A549 (cell line): ENCODE measurements around the gene CLCNKB. TPM values are rescaled to one million over a fixed set of nuclear protein-coding genes. Genes with fewer than 3 reads are reported as not detected.

Experiments used
- ATAC-seq, 2 experiments: fragments of 200-7000 bp in 1 of 2; fragments of >200 bp in 1 of 2; cut with Nextera tagmentation in 1 of 2; cut with Tn5 transposase in 1 of 2; 3 replicates each; pipeline versions ENCODE4 v1.8.0 to v1.9.1; 2018 to 2020; ENCODE audit warnings: mild to moderate bottlenecking in 1 of 2, moderate library complexity in 1 of 2
- CTCF ChIA-PET: fragments of 300-600 bp; sonication (Branson Sonifier 250); formaldehyde crosslinking; extraction: SDS; loops from one replicate; lab custom pipeline; 2021; ENCODE audit warnings: antibody characterized with exemption, inconsistent platforms; lab: Yijun Ruan, JAX
- POLR2A ChIA-PET: fragments of 350-600 bp; formaldehyde crosslinking; extraction: SDS; loops from one replicate; lab custom pipeline; 2021; ENCODE audit warnings: antibody characterized with exemption, inconsistent platforms; lab: Yijun Ruan, JAX
- DNase-seq, 2 experiments: peaks; one replicate each; pipeline versions ENCODE4 v3.0.0 to v3.0.0-alpha.2; 2011 to 2016; ENCODE audit warnings: low read depth in 1 of 2, low spot score in 1 of 2
- FAIRE-seq: peaks from 2 replicates; lab custom pipeline; 2011; peaks lifted over from hg19 to GRCh38; lab: Jason Lieb, UNC
- H3K27ac ChIP-seq, 2 experiments: fragments of >200 bp; sonication (Bioruptor Twin); formaldehyde crosslinking; 3 replicates each; pipeline ENCODE4 v1.5.1; 2016 to 2017
- H3K4me1 ChIP-seq: fragments of >200 bp; sonication (Bioruptor Twin); formaldehyde crosslinking; 3 replicates; pipeline ENCODE4 v1.6.1; 2016
- H3K4me2 ChIP-seq: fragments of >200 bp; sonication (Bioruptor Twin); formaldehyde crosslinking; 3 replicates; pipeline ENCODE4 v1.6.1; 2016
- H3K4me3 ChIP-seq: fragments of >200 bp; sonication (Bioruptor Twin); formaldehyde crosslinking; 3 replicates; pipeline ENCODE4 v1.5.1; 2016
- H3K9me3 ChIP-seq: fragments of >200 bp; sonication (Bioruptor Twin); formaldehyde crosslinking; 3 replicates; pipeline ENCODE4 v1.6.1; 2016
- CBX2 ChIP-seq: fragments of 200-600 bp; sonication (generic); IDR thresholded peaks from 2 replicates; pipeline ENCODE4 v1.6.1; 2016; ENCODE audit warnings: low read depth, mild to moderate bottlenecking, borderline replicate concordance
- CBX8 ChIP-seq: fragments of 200-600 bp; sonication (generic); IDR thresholded peaks from 2 replicates; pipeline ENCODE4 v1.6.1; 2016
- CEBPB ChIP-seq, 2 experiments: fragments of >200 bp in 1 of 2; sonication (Bioruptor Twin) in 1 of 2; formaldehyde crosslinking in 1 of 2; IDR thresholded peaks; 2 replicates each; pipeline ENCODE4 v1.6.1; 2012 to 2016
- EP300 ChIP-seq, 2 experiments: fragments of >200 bp; sonication (Bioruptor Twin); formaldehyde crosslinking; IDR thresholded peaks; 2 replicates in 1 of 2; 3 replicates in 1 of 2; pipeline ENCODE4 v1.6.1; 2016 to 2017
- FOSL2 ChIP-seq, 2 experiments: fragments of 450-650 bp in 1 of 2; fragments of >200 bp in 1 of 2; sonication (Bioruptor Twin) in 1 of 2; formaldehyde crosslinking; IDR thresholded peaks; 2 replicates each; pipeline versions ENCODE4 v1.5.0 to v1.6.1; 2016 to 2020; ENCODE audit warnings: mild to moderate bottlenecking in 1 of 2, moderate library complexity in 1 of 2
- HOXB5 ChIP-seq: fragments of 250-450 bp; sonication (Bioruptor Pico); IDR thresholded peaks from 2 replicates; pipeline ENCODE4 v1.5.0; 2020; ENCODE audit warnings: mild to moderate bottlenecking, moderate library complexity
- JUN ChIP-seq, 2 experiments: fragments of >200 bp; sonication (Bioruptor Twin); formaldehyde crosslinking; IDR thresholded peaks; 2 replicates in 1 of 2; 3 replicates in 1 of 2; pipeline ENCODE4 v1.6.1; 2016 to 2017
- JUNB ChIP-seq: fragments of >200 bp; sonication (Bioruptor Twin); formaldehyde crosslinking; IDR thresholded peaks from 2 replicates; pipeline ENCODE4 v1.6.1; 2016
- KDM1A ChIP-seq: fragments of 200-600 bp; sonication (generic); IDR thresholded peaks from 2 replicates; pipeline ENCODE4 v1.6.1; 2016; ENCODE audit warnings: low read depth, mild to moderate bottlenecking
- KDM5A ChIP-seq: fragments of 200-600 bp; sonication (generic); IDR thresholded peaks from 2 replicates; pipeline ENCODE4 v1.6.1; 2016; ENCODE audit warnings: antibody characterized with exemption, mild to moderate bottlenecking
- MAZ ChIP-seq: fragments of 150-350 bp; IDR thresholded peaks from 2 replicates; pipeline ENCODE4 v1.6.1; 2014; ENCODE audit warnings: antibody characterized with exemption, low read depth, low read length, borderline replicate concordance
- PHF8 ChIP-seq: fragments of 200-600 bp; sonication (generic); IDR thresholded peaks from 2 replicates; pipeline ENCODE4 v1.6.1; 2016; ENCODE audit warnings: low read depth, mild to moderate bottlenecking, antibody characterized with exemption, moderate library complexity, borderline replicate concordance
- POLR2AphosphoS2 ChIP-seq: conservative IDR thresholded peaks from 2 replicates; pipeline ENCODE4 v1.6.1; 2012; ENCODE audit warnings: low read length, improper control_type of control experiment, inconsistent platforms
- RAD21 ChIP-seq, 2 experiments: fragments of >200 bp in 1 of 2; sonication (Bioruptor Twin) in 1 of 2; formaldehyde crosslinking in 1 of 2; IDR thresholded peaks in 1 of 2; conservative IDR thresholded peaks in 1 of 2; 2 replicates in 1 of 2; 3 replicates in 1 of 2; pipeline ENCODE4 v1.6.1; 2012 to 2018; ENCODE audit warnings: inconsistent platforms in 1 of 2
- SMC3 ChIP-seq: fragments of >200 bp; sonication (Bioruptor Twin); formaldehyde crosslinking; IDR thresholded peaks from 3 replicates; pipeline ENCODE4 v1.6.1; 2018; ENCODE audit warnings: inconsistent platforms
- TFCP2L1 ChIP-seq: fragments of 250-450 bp; sonication (Bioruptor Pico); IDR thresholded peaks from 2 replicates; pipeline ENCODE4 v1.5.0; 2021; ENCODE audit warnings: mild to moderate bottlenecking
- ZC3H11A ChIP-seq: fragments of 450-650 bp; IDR thresholded peaks from 2 replicates; pipeline ENCODE4 v1.6.1; 2014; ENCODE audit warnings: antibody characterized with exemption, mild to moderate bottlenecking
- ZNF302 ChIP-seq: fragments of 250-450 bp; sonication (Bioruptor Pico); IDR thresholded peaks from 2 replicates; pipeline ENCODE4 v1.9.0; 2021; ENCODE audit warnings: inconsistent platforms, mild to moderate bottlenecking, moderate library complexity
- WGBS: methylation state at CpG from one replicate; pipeline ENCODE4 v1.1.6; 2017; ENCODE audit errors: missing lambda C conversion rate; 5-methylcytosine and 5-hydroxymethylcytosine counted together
- polyA plus RNA-seq, 4 experiments: library from polyadenylated mRNA; depleted of rRNA in 3 of 4; stranded (reverse); fragments of >200 nt; fragmentation: RNase III in 1 of 4; extraction: RNeasy Plus Mini Kit Qiagen cat#74134 plus additional on column Dnase treatment in 1 of 4; gene quantifications; 2 replicates in 3 of 4; 3 replicates in 1 of 4; pipeline ENCODE4 v1.2.3, GENCODE V29; 2011 to 2017
- TF ChIP-seq, protein P1 (sequence below): IDR thresholded peaks from 2 replicates; pipeline ENCODE4 v1.6.1; 2012
- TF ChIP-seq, protein P2 (sequence below): fragments of >200 bp; sonication (Bioruptor Twin); formaldehyde crosslinking; IDR thresholded peaks from 3 replicates; pipeline ENCODE4 v1.6.1; 2016
- TF ChIP-seq, protein P3 (sequence below): fragments of >200 bp; sonication (Bioruptor Twin); formaldehyde crosslinking; IDR thresholded peaks from 2 replicates; pipeline ENCODE4 v1.6.1; 2016
- TF ChIP-seq, protein P4 (sequence below): IDR thresholded peaks from 2 replicates; pipeline ENCODE4 v1.6.1; 2012; ENCODE audit warnings: low read depth, borderline replicate concordance
- TF ChIP-seq, protein P5 (sequence below): fragments of >200 bp; sonication (Bioruptor Twin); formaldehyde crosslinking; IDR thresholded peaks from 3 replicates; pipeline ENCODE4 v1.5.1; 2016
- TF ChIP-seq, protein P6 (sequence below): fragments of 150-350 bp; IDR thresholded peaks from 2 replicates; pipeline ENCODE4 v1.6.1; 2014; ENCODE audit warnings: low read depth, mild to moderate bottlenecking, low read length

CLCNKB gene
- polyA plus RNA-seq, 2 of the 4 experiments (the other 2 are of a cell fraction), result 0.08 to 0.14 TPM

DNA sequence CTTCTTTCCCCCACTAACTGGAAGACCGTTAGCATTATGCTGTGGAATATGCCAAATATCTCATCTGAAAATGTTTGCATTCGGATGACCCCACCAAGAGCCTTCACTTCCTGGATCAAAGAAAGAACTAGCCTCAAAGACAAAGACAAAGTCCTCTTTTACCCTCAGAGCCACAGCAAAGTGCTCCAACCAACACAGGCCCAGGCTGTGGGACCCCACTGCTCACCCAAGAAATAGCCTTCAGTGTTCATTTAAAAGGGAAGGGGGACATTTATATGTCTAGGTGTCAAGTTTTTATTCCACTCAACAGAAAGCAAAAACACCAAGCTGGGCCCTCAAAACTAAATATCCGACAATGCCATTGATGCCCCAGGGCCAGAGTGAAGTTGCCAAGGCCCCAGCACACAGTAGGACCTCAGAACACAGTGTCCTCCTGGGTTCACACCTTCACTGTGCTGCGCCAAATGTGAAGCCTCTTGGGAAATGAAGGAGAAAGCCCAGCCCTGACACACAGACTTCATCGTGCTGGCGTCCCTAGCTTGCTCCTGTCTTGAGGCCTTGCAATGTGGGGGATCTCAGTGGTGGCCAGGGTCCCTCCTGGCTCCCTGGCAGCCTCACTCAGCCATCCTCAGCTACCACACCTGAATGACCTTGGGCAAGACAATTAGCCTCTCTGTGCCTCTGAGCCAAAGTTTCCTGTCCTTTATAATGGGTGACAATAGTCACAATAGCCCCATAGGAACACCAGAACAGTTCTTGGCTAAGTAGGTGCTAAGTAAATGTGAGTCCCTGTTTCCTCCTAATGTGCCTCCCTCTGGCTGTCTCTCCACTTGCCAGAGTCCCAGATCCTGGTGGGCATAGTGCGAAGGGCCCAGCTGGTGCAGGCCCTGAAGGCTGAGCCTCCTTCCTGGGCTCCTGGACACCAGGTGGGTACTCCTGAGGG lies 11.3 kb downstream of the CLCNKB start:
- 84% methylated on average over 7 of the region's 7 CpGs for WGBS
- Histone ChIP-seq H3K4me3 (no peak overlapping the region), H3K27ac (no peak overlapping the region), H3K4me1 (peaks cover 6% of the 10 kb centered on the region; the same call in 2 of the 3 replicates), H3K4me2 (no peak overlapping the region), H3K9me3 (no peaks in the 10 kb centered on the region)
- POLR2A ChIA-PET, result no interaction called here
- ATAC-seq, result no peak
- no peak for TF ChIP-seq JUN (IDR thresholded peaks at IDR 0.05)
- no peak for TF ChIP-seq KDM5A
- TF ChIP-seq CEBPB (IDR thresholded peaks at IDR 0.05), result no peak
- TF ChIP-seq CBX2, result no peak
- TF ChIP-seq, protein P1, sequence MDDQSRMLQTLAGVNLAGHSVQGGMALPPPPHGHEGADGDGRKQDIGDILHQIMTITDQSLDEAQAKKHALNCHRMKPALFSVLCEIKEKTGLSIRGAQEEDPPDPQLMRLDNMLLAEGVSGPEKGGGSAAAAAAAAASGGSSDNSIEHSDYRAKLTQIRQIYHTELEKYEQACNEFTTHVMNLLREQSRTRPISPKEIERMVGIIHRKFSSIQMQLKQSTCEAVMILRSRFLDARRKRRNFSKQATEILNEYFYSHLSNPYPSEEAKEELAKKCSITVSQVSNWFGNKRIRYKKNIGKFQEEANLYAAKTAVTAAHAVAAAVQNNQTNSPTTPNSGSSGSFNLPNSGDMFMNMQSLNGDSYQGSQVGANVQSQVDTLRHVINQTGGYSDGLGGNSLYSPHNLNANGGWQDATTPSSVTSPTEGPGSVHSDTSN, result no peak
- TF ChIP-seq TFCP2L1 (CRISPR knock-in tag), result no peak
- no peak for TF ChIP-seq CBX8
- TF ChIP-seq POLR2AphosphoS2, result no peak
- TF ChIP-seq ZC3H11A, result no peak
- TF ChIP-seq, protein P2, sequence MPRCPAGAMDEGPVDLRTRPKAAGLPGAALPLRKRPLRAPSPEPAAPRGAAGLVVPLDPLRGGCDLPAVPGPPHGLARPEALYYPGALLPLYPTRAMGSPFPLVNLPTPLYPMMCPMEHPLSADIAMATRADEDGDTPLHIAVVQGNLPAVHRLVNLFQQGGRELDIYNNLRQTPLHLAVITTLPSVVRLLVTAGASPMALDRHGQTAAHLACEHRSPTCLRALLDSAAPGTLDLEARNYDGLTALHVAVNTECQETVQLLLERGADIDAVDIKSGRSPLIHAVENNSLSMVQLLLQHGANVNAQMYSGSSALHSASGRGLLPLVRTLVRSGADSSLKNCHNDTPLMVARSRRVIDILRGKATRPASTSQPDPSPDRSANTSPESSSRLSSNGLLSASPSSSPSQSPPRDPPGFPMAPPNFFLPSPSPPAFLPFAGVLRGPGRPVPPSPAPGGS, result no peak
- no peak for DNase-seq
- CTCF ChIA-PET, result interaction anchor here (0.5 to 2.9 kb wide), 15 partner anchors 8 to 243 kb away, joined by 3 to 20 read pairs (median 4); partner anchors contain the start of genes CLCNKB and FAM131C
- FAIRE-seq, result no peak

DNA sequence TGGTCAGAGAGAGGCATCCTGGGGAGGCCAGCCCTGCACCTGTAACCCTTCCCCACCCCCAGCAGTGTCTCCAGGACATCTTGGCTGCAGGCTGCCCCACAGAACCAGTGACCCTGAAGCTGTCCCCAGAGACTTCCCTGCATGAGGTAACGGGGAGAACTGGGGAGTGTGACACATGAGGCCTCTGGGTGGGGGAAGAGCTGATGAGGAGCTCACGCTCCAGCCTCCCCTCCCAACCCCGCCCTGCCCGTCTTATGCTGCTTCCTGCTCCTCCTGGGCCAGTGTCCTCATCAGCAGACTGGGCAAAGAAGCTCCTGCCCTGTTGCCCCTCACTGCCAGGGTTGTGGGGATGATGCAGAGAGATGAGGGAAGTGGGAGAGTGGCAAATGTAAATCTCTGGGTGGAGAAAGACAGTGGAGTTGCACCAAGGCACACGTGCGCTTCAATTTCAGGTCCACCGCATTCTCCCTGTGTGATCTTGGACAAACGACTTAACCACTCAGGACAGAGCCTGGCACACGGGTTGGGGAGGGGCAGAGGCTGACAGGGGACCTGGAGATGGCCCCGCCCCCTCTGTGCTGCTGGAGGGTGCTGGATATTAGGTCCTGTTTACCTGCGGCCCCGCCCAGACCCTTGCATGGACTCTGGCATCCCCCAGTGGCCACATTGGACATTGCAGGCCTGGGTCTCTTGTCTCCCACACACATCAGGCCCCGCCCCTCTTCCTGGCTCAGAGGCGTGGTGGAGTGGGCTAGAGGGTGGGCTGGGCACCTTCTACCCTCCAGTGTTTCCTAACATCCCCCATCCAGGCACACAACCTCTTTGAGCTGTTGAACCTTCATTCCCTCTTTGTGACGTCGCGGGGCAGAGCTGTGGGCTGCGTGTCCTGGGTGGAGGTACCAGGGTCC lies 12.3 kb downstream of the CLCNKB start:
- DNase-seq, result peak; percentile 82 to 84
- FAIRE-seq, result no peak
- Histone ChIP-seq H3K4me3 (no peak overlapping the region), H3K4me2 (peak overlapping the region; percentile 41; the same call in 2 of the 3 replicates), H3K9me3 (no peaks in the 10 kb centered on the region), H3K4me1 (peaks cover 6% of the 10 kb centered on the region; the same call in 2 of the 3 replicates), H3K27ac (peak overlapping the region in 1 of 2 experiments; percentile 46; a peak in 2 of 6 replicates)
- 53% methylated on average over 15 of the region's 18 CpGs for WGBS
- ChIA-PET POLR2A (no interaction called here), CTCF (interaction anchor here (0.5 to 2.9 kb wide), 24 partner anchors 9 to 522 kb away, joined by 3 to 20 read pairs (median 4); partner anchors contain the start of genes CLCNKB and FAM131C)
- ATAC-seq, result peak; percentile 76 to 92
- TF ChIP-seq TFCP2L1 (CRISPR knock-in tag) (no peak), KDM1A (no peak), JUNB (no peak), ZNF302 (no peak), FOSL2 (IDR thresholded peaks at IDR 0.05) (no peak), FOSL2 (CRISPR knock-in tag; IDR thresholded peaks at IDR 0.05) (no peak), RAD21 (conservative IDR thresholded peaks at IDR 0.05 in 1 of 2, IDR thresholded peaks at IDR 0.05 in 1 of 2) (peak; percentile 87 to 90), EP300 (IDR thresholded peaks at IDR 0.05) (no peak), CEBPB (IDR thresholded peaks at IDR 0.05) (no peak), HOXB5 (CRISPR knock-in tag) (no peak), PHF8 (no peak), KDM5A (no peak), SMC3 (peak; percentile 78), MAZ (no peak), CBX8 (no peak)
- TF ChIP-seq, protein P2, result no peak
- TF ChIP-seq, protein P3, sequence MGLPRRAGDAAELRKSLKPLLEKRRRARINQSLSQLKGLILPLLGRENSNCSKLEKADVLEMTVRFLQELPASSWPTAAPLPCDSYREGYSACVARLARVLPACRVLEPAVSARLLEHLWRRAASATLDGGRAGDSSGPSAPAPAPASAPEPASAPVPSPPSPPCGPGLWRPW, result no peak
- TF ChIP-seq, protein P4, sequence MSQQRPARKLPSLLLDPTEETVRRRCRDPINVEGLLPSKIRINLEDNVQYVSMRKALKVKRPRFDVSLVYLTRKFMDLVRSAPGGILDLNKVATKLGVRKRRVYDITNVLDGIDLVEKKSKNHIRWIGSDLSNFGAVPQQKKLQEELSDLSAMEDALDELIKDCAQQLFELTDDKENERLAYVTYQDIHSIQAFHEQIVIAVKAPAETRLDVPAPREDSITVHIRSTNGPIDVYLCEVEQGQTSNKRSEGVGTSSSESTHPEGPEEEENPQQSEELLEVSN, result no peak
- TF ChIP-seq, protein P5, sequence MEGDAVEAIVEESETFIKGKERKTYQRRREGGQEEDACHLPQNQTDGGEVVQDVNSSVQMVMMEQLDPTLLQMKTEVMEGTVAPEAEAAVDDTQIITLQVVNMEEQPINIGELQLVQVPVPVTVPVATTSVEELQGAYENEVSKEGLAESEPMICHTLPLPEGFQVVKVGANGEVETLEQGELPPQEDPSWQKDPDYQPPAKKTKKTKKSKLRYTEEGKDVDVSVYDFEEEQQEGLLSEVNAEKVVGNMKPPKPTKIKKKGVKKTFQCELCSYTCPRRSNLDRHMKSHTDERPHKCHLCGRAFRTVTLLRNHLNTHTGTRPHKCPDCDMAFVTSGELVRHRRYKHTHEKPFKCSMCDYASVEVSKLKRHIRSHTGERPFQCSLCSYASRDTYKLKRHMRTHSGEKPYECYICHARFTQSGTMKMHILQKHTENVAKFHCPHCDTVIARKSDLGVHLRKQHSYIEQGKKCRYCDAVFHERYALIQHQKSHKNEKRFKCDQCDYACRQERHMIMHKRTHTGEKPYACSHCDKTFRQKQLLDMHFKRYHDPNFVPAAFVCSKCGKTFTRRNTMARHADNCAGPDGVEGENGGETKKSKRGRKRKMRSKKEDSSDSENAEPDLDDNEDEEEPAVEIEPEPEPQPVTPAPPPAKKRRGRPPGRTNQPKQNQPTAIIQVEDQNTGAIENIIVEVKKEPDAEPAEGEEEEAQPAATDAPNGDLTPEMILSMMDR, result peak; percentile 74
- TF ChIP-seq, protein P6, sequence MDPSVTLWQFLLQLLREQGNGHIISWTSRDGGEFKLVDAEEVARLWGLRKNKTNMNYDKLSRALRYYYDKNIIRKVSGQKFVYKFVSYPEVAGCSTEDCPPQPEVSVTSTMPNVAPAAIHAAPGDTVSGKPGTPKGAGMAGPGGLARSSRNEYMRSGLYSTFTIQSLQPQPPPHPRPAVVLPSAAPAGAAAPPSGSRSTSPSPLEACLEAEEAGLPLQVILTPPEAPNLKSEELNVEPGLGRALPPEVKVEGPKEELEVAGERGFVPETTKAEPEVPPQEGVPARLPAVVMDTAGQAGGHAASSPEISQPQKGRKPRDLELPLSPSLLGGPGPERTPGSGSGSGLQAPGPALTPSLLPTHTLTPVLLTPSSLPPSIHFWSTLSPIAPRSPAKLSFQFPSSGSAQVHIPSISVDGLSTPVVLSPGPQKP, result no peak
